UCSD-AML1 (cell line): ENCODE data around the gene MDH1.
"Not testable (repeated sequence)": the region's sequence is repeated elsewhere in the genome, so short reads cannot be mapped to it uniquely, and the experiment has no call there.

Experiments
- DNase-seq: peaks from one replicate; lab custom pipeline; 2025; ENCODE audit not compliant: unreplicated experiment; lab: John Stamatoyannopoulos, UW

The MDH1 gene

DNA sequence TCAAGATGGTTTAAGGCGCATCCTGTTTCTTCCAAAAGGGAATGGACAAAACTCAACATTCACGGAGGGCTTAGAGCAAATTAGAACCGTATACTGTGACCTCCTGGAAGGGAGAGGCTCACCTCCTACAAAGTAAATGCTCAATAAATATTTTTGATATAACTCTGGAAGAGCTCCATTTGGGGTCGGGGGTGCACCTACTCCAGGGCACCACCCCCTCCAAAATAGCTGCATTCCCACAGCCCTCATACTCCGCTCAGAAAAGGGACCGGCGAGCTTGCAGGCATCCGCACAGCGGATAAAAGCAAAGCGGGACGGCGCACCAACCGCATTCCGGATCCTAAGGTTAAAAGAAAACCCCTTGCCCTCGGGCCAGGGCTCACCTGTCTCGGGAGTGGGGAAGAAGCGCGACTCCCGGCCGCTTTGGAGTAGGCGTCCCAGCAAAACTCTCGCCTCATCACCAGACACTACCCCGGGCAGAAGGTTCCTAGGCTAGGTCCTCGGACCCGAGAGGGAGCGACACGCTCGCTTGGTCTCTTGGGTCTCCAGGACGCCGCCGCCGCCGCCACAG is 864 bp upstream of the MDH1 start:
- no peak for DNase-seq

- DNase-seq, result no peak
Observed at GRCh38 chr2:63589148-63589958, 590 bp downstream of the MDH1 start.

- no peak for DNase-seq
Observed at GRCh38 chr2:63590626-63591408, 2.1 kb downstream of the MDH1 start.

DNA sequence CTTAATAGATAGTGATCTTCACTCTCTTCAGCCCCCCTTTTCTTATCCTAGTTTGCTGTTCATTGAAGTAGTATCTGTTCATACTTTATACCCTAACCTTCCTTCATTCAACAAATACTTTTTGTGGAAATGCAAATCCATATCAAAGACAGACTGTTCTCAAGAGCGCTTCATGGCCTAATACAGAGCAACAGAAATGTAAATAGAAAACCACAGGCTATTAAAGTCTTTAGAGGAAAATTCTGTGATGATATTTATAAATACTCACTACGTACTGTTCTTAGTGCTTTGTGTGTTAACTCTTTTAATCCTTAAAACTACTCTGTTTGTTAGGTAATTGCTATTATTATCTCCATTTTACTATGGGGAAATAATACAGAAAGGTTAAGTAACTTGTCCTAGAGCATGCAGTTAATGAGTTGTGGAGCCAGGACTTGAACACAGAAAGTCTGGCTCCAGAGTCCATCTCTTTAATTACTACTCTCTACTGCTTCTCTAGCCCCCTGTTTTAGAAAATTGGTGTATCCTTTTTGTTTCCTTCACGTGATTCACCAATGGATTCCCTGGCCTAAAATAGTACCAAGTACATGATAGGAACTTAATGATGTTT is 2.9 kb downstream of the MDH1 start:
- no peak for DNase-seq

DNA sequence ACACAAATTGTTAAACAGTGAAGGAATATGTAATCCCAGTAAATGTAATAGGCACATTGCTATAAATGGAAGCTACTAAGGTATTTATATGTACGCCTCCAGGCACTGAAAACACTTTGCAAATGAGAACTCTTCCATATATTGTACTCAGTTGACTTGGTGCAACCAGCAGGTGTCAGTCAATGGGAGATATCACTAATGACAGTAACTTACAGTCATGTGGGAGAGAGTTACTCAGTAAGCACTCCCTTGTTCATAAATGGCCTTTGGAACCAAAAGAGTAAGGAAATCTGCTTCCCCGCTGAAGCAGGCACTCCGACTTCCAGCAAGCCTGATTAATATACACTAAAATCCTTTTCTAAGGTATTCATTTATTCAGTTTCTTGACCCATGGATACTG is 5.9 kb downstream of the MDH1 start:
- no peak for DNase-seq

DNA sequence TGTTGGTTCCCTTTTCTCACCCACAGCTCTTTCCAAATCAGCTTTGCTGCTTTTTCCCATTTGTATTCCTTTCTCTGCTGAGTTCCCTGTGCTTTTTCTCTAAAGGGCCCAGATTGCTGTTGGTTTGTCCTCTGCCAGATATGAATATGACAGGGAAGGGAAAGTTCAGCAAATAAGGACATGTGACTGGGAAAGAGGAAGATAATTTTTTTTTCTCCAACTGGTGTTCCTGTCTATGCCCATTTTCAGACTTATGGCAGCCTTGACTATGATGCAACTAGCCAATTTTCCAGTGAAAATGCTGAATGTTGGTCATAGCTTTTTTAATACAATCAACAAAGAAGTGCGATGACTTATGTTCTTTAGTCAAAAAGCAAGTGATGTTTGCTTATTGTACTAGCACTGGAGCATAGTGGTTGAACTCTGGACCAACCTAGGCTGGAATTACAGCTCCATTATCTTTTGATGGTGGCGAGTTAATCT is 7.7 kb downstream of the MDH1 start:
- no peak for DNase-seq

GRCh38 chr2:63598981-63599380 is 10.2 kb downstream of the MDH1 start:
- DNase-seq, result no peak

- no peak for DNase-seq
Observed at GRCh38 chr2:63600881-63601460, 12.2 kb downstream of the MDH1 start.

DNA sequence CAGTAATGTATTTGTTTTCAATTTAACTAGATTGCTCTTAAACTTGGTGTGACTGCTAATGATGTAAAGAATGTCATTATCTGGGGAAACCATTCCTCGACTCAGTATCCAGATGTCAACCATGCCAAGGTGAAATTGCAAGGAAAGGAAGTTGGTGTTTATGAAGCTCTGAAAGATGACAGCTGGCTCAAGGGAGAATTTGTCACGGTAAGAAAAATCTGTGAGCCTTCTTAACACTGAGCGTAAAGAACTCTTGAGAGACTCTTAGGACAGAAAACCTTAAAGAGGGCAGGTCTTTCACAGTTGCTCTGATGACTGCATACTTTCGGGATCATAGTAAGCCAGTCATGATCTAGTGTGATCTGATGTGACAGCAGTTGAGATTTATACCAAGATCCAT is 15.9 kb downstream of the MDH1 start:
- no peak for DNase-seq

GRCh38 chr2:63608865-63609264 is 20.1 kb downstream of the MDH1 start:
- DNase-seq, result not testable (repeated sequence)

- no peak for DNase-seq
Observed at GRCh38 chr2:63610525-63610924, 21.8 kb downstream of the MDH1 start.

DNA sequence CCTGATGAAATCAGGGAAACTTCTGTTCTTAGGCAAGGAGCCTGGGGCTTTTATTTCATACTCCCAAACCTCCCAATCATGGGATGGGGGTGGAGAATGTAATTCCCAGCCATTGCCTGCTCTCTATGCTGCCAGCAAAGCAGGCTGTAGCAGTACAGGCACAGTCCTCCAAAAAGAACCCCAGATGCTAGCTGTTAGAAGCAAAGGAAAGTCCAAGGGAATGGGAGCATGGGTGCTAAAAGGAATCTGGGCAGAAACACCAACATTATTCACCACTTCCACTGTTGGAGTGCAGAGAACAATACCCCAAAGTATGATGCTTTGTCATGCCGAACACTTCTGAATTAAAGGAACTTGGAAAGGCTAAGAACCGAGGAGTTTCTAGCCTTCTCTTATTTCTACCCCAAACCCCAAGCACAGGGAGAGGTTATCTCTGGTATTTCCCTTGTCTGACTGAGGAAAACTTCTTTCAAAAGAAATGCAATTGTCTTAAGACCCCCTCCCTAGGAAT is 24.7 kb downstream of the MDH1 start:
- DNase-seq, result no peak

GRCh38 chr2:63614448-63614968 is 25.7 kb downstream of the MDH1 start:
- DNase-seq, result no peak

DNA sequence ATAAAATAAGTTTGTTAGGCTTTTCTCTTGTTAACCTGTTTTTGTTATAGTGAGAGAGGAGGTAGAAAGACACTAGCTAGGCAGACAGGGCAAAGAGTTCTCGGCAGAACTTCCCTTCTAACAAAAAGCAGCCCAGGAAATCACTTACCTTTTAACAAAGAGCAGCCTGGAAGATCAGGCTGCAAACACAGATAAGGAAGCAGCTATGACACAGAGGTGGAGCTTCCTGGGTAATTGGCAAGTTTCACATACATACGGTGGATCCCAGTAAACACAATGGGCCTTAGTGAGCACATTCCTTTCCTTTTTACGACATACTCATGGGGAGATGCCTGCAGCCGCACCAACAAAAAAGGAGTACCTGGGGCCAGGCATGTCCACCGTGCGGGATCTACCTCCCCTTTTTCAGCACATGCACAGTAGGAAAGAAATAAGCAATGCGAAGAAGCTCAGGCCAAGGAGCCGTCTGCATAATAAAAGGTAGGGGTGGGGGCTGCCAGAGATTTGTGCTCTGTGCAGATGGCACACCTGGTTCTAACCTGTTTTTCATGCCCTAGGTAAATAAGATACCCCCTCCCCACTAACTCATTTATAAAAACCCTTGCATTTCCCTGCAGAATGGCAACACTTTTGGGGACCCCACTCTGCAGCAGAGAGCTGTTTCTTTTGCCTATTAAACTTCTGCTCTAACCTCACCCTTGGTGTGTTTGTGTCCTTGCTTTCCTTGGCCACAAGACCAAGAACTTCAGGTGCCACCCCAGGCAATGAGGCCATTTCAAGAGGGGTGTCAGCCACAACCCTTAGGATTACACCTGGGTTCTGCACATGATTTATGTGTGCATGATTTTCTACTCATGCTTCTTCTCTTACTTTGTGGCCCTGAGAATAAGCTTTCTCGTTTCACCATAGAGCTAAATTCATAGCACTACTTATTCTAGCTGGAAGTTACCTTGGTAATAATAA is 26.5 kb downstream of the MDH1 start:
- no peak for DNase-seq

DNA sequence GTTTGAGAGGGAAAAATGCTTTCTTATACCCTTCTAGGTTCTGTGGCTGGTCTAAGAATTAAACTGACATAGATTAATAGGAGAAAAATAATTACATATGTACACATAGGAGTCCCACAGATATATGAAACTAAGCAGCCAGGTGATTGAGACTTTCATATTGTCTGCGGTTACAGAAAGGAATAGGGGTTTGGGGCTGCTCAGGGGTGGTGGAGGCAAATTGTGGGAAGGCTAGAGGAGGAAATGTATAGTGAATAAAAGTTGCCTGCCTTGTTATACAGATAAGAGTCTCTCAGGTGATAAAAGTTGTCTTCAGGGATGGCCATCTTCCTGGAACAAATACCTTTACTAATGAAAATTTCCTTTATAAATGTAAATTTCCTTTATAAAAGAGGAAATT is 28.6 kb downstream of the MDH1 start:
- no peak for DNase-seq

DNA sequence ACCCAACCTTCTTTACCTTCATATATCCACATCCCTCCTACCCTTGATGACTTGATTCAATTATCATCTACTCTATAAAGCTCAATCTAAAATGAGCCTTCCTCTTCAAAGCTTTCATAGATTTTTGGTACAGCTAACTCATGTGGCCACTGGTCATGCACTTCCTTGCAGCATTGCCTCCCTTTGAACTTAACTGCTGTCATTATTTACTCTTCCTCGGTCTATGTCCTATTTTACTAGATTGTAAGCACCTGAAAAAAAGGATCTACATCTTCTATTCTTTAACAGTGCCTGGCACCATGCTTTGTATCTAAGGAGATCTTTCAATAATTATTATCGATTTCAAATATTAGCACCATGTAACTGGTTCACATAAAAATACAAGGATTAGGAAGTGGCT is 30.6 kb downstream of the MDH1 start:
- DNase-seq, result no peak

DNA sequence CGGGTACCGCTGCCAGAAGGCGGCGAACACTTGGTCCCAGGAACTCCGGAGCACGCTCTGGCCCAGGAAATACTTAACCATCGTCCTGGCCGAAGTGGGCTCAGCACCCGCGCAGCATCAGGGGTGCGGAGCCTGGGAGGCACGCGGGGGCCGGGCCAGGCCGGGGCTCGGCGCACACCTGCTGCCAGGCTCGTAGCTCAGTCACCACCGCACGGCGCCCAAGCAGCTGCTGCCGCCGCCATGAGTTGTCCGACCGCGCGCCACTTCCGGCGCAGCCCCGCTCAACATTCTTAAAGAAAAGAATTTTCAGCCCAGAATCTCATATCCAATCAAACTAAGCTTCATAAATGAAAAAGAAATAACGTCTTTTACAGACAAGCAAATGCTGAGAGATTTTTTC is 34.0 kb downstream of the MDH1 start:
- no peak for DNase-seq

DNA sequence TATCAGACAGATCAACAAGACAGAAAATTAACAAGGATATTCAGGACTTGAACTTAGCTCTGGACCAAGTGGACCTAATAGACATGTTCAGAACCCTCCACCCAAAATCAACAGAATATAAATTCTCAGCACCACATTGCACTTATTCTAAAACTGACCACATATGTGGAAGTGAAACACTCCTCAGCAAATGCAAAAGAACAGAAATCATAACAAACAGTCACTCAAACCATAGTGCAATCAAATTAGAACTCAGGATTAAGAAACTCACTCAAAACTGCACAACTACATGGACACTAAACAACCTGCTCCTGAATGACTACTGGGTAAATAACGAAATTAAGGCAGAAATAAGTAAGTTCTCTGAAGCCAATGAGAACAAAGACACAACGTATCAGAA is 35.0 kb downstream of the MDH1 start:
- DNase-seq, result not testable (repeated sequence)

DNA sequence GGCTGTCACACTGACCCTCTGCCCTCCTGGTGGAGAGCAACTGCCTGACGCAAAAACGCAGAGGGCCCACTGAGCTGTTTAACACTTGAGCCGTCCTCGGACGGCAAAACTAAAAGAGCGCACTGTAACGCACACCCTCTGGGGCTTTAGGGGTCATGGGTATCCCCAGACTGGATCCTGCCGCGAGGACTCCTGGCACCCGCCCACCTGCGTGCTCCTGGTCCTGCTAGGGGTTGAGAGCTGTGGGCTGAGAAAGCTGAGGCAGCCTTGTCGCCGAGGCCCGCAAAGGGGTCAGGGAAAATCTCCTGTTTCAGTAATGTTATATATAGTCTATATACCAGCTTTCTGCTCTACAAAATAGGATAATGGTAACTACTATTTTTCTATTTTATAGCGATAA is 39.1 kb downstream of the MDH1 start:
- no peak for DNase-seq
